Measurements from ENCODE around the gene KIF9.

DNA sequence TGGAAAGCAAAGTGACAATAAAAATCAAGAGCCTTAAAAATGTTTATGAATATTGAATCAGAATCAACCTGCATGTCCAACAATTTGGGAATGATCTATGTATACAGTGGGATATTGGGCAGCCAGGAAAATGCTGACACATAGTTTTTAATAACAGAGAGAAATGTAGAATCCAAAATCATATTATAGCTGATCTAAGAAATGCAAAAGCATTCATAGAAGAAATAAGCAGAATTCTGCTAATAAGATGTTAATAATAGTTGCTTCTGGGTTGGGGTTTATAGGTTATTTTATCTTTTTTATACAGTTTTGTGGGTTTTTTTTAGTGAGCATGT is 15.1 kb downstream of the KIF9 start:
- TF ChIP-seq PATZ1 (CRISPR knock-in tag; IDR thresholded peaks at IDR 0.05; ENCODE audit: borderline replicate concordance) (no peak), ZNF8 (CRISPR knock-in tag; IDR thresholded peaks at IDR 0.05) (no peak), OSR1 (CRISPR knock-in tag; IDR thresholded peaks at IDR 0.05) (no peak), SNAI2 (CRISPR knock-in tag; IDR thresholded peaks at IDR 0.05) (no peak), ZFP30 (CRISPR knock-in tag; IDR thresholded peaks at IDR 0.05) (no peak), CSRNP3 (CRISPR knock-in tag; IDR thresholded peaks at IDR 0.05) (no peak), ARNTL (CRISPR knock-in tag; IDR thresholded peaks at IDR 0.05; ENCODE audit: borderline replicate concordance, low read depth) (no peak)
